ENCODE results near the gene EPHA7. TPM values are rescaled to one million over a fixed set of nuclear protein-coding genes. Genes with fewer than 3 reads are reported as not detected.

Gene EPHA7
- total and polyA plus RNA-seq, 2 donors (not counting 3 experiments of a cell fraction or from before 2014, with no cell fraction given), result not detected

GRCh38 chr6:93210908-93211307 lies 208.5 kb downstream of the EPHA7 start:
- DNase-seq (ENCODE audit: low read depth, low spot score), result no peak

More at GRCh38 chr6:93210908-93211307, 208.5 kb downstream of the EPHA7 start:
- dilution Hi-C loops (cut with MboI; ENCODE audit: extremely low pct_ligation_motif_present, low sequenced_read_pairs), result no loop called here
- Histone ChIP-seq H2AFZ (ENCODE audit: low read depth, low read length) (no peak overlapping the region), H3K79me2 (ENCODE audit: control insufficient read depth, insufficient read depth, low read length) (no peaks in the 10 kb centered on the region), H3K4me3 (replicated peaks in 1 of 3; ENCODE audit: insufficient read depth in 1 of 3, low read depth in 1 of 3, low read length in 3 of 3) (no peak overlapping the region), H4K20me1 (replicated peaks; ENCODE audit: control insufficient read depth, extremely low read depth, insufficient read depth, low read length) (no peaks in the 10 kb centered on the region), H3K4me2 (ENCODE audit: insufficient read depth, low read length) (no peak overlapping the region), H3K36me3 (ENCODE audit: control insufficient read depth in 2 of 2, extremely low read depth in 1 of 2, insufficient read depth in 2 of 2, low read length in 2 of 2) (no peaks in the 10 kb centered on the region), H3K9me1 (replicated peaks; ENCODE audit: control insufficient read depth, extremely low read depth, insufficient read depth, low read length) (no peaks in the 10 kb centered on the region), H3K27me3 (ENCODE audit: control insufficient read depth in 2 of 2, insufficient read depth in 2 of 2, low read length in 2 of 2) (no peaks in the 10 kb centered on the region), H3K4me1 (ENCODE audit: control insufficient read depth, extremely low read depth, insufficient read depth, low read length) (no peaks in the 10 kb centered on the region), H3K27ac (ENCODE audit: insufficient read depth, low read depth, low read length) (no peak overlapping the region), H3K9me3 (replicated peaks; ENCODE audit: control insufficient read depth, insufficient read depth, low read length) (no peaks in the 10 kb centered on the region), H3K9ac (replicated peaks; ENCODE audit: extremely low read depth, insufficient read depth, low read length) (no peak overlapping the region)
- FAIRE-seq, result no peak
- CTCF ChIA-PET, result no interaction called here
- POLR2A ChIA-PET, result no interaction called here
- TF ChIP-seq FOS (IDR thresholded peaks at IDR 0.05; ENCODE audit: borderline replicate concordance, insufficient read depth, low read length) (no peak), POLR2AphosphoS5 (IDR thresholded peaks at IDR 0.05; ENCODE audit: insufficient read depth, low read depth, low read length) (no peak), MAX (IDR thresholded peaks at IDR 0.05; ENCODE audit: insufficient read depth, insufficient read length) (no peak), MYC (IDR thresholded peaks at IDR 0.05; ENCODE audit: low read depth, low read length) (no peak), GATA2 (IDR thresholded peaks at IDR 0.05; ENCODE audit: insufficient read depth, insufficient read length, low read depth, low read length) (no peak), JUN (IDR thresholded peaks at IDR 0.05; ENCODE audit: borderline replicate concordance, insufficient read depth, insufficient read length, low read depth) (no peak), EZH2 (IDR thresholded peaks at IDR 0.05; ENCODE audit: borderline replicate concordance, low read depth, low read length, severe bottlenecking) (no peak), CTCF (IDR thresholded peaks at IDR 0.05; ENCODE audit: extremely low read depth in 1 of 2, insufficient read depth in 1 of 2, low read depth in 1 of 2, low read length in 2 of 2) (no peak), POLR2A (IDR thresholded peaks at IDR 0.05; ENCODE audit: low read depth, low read length) (no peak)
- BruUV-seq (replicated peaks), result no TSS peak
- intact Hi-C loops (cut with micrococcal nuclease), result no loop called here

Measured in endothelial cell of umbilical vein (primary cell).